ENCODE data around the gene RNF212B.
A peak's percentile ranks its signal among the peaks of the same experiment; 100 is the strongest.

Gene RNF212B

GRCh38 chr14:23321572-23322547 is 84.1 kb downstream of the RNF212B start:
- DNase-seq, result peak; percentile 37 to 41
